GM12864 (cell line): ENCODE data around the gene SSBP3.

Source experiments
- DNase-seq: peaks from one replicate; pipeline ENCODE4 v3.0.0-alpha.2; 2011; ENCODE audit warnings: low read depth
- H3K4me3 ChIP-seq: 2 replicates; pipeline ENCODE4 v1.5.1; 2011; ENCODE audit warnings: mild to moderate bottlenecking, low read depth, low read length, control low read depth
- TF ChIP-seq, protein P1 (sequence below): IDR thresholded peaks from 2 replicates; pipeline ENCODE4 v1.5.1; 2011; ENCODE audit warnings: low read depth, mild to moderate bottlenecking, moderate library complexity, low read length, control low read depth, inconsistent platforms; ENCODE audit errors: missing control alignments

The SSBP3 gene

DNA sequence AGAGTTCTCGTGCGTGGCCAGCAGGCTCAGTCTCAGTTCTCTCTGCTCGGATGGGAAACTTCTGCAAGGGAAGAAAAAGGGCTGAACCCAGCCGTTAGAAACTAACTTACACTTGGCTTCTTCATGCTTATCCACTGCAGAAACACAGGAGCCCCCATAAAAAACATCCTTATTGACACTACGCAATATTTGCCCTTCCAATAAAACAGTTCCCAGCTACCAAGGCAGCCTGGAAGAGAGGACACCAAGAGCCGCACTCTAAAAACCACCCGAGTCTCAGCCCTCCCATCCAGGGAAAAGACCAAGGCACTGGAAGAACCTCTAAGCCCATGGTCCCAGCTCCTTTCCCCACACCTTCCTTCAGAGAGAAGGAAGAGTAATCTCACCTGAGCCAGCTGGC lies 61.1 kb downstream of the SSBP3 start:
- no peak overlapping the region for H3K4me3 ChIP-seq
- TF ChIP-seq, protein P1, sequence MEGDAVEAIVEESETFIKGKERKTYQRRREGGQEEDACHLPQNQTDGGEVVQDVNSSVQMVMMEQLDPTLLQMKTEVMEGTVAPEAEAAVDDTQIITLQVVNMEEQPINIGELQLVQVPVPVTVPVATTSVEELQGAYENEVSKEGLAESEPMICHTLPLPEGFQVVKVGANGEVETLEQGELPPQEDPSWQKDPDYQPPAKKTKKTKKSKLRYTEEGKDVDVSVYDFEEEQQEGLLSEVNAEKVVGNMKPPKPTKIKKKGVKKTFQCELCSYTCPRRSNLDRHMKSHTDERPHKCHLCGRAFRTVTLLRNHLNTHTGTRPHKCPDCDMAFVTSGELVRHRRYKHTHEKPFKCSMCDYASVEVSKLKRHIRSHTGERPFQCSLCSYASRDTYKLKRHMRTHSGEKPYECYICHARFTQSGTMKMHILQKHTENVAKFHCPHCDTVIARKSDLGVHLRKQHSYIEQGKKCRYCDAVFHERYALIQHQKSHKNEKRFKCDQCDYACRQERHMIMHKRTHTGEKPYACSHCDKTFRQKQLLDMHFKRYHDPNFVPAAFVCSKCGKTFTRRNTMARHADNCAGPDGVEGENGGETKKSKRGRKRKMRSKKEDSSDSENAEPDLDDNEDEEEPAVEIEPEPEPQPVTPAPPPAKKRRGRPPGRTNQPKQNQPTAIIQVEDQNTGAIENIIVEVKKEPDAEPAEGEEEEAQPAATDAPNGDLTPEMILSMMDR, result no peak
- DNase-seq, result no peak

DNA sequence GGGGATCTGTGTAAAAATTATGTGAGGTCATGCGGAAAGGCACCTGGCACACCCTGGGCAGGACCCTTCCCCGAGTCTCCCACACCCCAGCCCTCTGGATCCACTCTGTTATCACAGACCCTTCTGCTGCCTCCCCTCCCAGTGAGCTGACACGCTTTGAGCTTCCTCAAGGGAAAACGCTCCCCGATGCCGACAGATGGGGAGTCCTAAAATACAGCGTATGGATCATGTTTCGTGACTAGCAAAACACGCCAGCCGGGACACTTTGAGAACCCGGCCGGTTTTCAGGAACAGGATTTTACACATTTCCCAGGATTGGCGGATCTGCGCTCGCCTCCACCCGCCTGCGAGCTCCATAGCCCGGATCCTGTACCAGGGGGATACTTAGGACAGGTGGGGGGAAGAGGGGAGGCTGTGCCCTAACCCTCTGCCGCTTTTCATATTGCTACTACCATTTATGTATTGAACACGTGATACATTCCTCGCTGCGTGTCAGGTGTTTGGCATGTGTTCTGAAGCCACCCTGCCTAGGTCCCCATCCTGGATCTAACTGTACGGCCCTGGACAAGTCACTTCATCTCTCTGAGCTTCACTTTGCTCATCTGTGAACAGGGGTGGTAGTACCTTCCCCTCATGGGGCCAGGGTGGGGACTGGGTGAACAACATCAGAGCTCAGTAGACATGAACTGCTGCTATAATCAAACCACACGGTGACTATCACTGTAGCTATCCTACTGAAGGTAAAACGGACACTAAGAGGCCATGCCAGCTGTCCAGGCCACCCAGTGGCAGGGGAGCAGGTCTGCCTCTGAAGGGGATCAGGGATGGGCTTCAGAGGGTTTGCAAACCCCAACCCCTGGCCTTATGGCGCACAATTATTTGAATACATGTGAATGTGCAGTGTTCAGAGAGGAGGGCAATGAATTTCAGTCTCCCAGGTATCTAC lies 63.2 kb downstream of the SSBP3 start:
- no peak for DNase-seq
- H3K4me3 ChIP-seq, result no peak overlapping the region
- TF ChIP-seq, protein P1, result no peak

DNA sequence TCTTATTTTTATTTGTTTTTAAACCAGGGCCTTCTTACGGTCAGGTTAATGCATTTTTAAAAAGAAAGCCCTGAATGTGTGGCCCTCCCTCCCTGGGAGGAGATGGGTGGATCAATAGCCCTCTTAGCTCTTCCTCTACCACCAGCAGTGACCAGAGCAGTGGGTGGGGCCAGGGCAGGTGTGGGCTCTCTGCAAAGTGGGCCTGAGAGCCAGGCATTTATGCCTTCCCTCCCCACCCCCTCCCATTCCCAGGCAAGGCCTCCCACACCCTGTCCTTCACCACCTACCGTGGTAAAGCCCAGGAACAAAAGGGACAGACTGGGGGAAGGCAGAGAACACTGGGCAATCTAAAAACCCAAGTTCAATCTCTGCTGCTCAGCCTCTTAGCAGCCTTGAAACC lies 63.9 kb downstream of the SSBP3 start:
- DNase-seq, result no peak
- TF ChIP-seq, protein P1, result no peak
- no peak overlapping the region for H3K4me3 ChIP-seq

DNA sequence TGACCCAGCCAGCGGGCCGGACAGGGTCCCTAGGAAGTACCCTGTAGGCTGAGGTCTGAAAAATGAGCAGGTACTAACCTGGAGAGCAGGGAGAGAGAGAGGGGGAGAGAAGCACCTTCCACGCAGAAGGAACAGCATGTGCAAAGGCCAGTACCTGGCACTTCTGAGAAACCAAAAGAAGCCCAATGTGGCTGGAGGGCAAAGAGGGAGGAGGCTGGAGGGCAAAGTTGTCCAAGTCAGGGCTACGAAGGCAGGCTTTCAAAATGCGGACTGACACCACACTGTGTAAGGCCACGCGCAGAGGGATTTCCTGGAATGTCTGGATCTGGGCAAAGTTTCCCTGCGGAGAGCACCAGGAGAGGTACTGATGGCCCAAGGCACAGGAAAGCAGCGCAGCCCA lies 64.4 kb downstream of the SSBP3 start:
- TF ChIP-seq, protein P1, result no peak
- H3K4me3 ChIP-seq, result no peak overlapping the region
- DNase-seq, result no peak

DNA sequence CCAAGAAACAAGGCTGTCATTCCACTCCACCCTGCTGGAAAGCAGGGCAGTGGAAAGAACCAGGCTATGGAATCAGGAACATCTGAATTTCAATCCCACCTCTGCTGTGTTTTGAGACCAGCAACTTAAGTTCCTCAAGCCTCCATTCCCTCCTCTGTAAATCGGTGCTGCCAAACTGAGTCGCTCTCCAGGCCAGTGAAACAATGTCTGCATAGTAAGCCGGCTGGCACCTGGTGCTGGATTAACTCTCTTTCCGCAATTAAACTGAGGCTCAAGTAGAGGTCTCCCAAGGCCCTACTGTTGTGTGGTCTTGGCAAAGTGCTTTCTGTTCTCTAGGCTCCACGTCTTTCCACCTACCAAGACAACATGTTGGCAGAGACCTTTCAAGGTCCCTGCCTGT lies 65.3 kb downstream of the SSBP3 start:
- no peak for DNase-seq
- H3K4me3 ChIP-seq, result no peak overlapping the region
- TF ChIP-seq, protein P1, result no peak

DNA sequence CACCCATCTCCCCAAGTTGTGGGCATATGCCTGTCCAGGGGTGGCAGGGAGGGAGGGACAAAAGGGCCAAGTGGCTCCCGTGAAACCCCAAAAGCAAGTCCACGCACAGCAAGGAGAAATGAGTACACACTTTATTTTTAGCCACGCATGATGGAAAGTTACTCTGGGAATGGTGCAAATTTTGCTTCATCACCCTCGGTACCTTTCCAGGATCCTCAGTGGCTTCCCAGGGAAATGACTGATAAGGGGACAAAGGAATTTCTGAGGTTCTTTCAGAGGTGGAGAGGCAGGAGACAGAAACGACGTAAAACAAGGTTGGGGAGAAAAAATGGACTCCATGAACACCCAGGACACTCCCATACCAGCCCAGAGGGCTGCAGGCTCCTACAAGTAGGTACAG lies 65.8 kb downstream of the SSBP3 start:
- TF ChIP-seq, protein P1, result no peak
- no peak for DNase-seq
- H3K4me3 ChIP-seq, result no peak overlapping the region

DNA sequence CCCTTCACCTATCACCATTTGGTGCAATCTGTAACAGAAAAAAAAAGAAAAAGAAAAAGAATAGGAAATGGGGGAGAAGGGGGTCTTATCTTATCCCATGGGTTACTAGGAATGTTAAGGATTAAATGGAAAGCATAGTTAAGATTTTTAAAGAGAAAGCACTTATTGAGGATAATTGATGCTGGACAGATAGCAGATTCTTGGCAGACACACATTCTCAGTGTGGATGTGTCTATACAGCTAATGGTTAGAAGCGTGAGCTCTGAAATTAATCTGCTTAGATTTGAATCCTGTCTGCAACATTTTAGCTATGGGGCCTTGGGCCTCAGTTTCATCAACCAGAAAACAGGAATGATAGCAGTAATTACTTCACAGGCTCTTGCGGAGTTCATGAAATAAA lies 67.1 kb downstream of the SSBP3 start:
- DNase-seq, result no peak
- no peak overlapping the region for H3K4me3 ChIP-seq
- TF ChIP-seq, protein P1, result no peak
